Activated naive CD4-positive, alpha-beta T cell treated with anti-CD3 and anti-CD28 coated beads, Interleukin-2, amount 10 ng/mL, durations not matched to agents 7 days and 5 days (primary cell): ENCODE results near the gene SHISA8.

ENCODE experiments used
- CTCF ChIA-PET: fragments of 350-600 bp; sonication (Branson Sonifier 250); formaldehyde crosslinking; loops from one replicate; lab custom pipeline; 2021; ENCODE audit warnings: antibody characterized with exemption; lab: Charles Lee
- DNase-seq: peaks from one replicate; pipeline ENCODE4 v3.0.0-alpha.2; 2020
- H3K27ac Mint-ChIP-seq: one replicate; pipeline ENCODE4 v1.8.0; 2021; ENCODE audit warnings: mild to moderate bottlenecking, moderate library complexity, mixed read lengths
- H3K27me3 Mint-ChIP-seq: one replicate; pipeline ENCODE4 v1.8.0; 2021; ENCODE audit warnings: mild to moderate bottlenecking, mixed read lengths
- H3K36me3 Mint-ChIP-seq: one replicate; pipeline ENCODE4 v1.8.0; 2021; ENCODE audit warnings: mixed read lengths
- H3K4me1 Mint-ChIP-seq: one replicate; pipeline ENCODE4 v1.8.0; 2021; ENCODE audit warnings: mixed read lengths
- H3K4me3 Mint-ChIP-seq: one replicate; pipeline ENCODE4 v1.8.0; 2021; ENCODE audit warnings: mild to moderate bottlenecking, moderate library complexity, mixed read lengths
- H3K9me3 Mint-ChIP-seq: one replicate; pipeline ENCODE4 v1.8.0; 2021; ENCODE audit warnings: mixed read lengths

Gene SHISA8

DNA sequence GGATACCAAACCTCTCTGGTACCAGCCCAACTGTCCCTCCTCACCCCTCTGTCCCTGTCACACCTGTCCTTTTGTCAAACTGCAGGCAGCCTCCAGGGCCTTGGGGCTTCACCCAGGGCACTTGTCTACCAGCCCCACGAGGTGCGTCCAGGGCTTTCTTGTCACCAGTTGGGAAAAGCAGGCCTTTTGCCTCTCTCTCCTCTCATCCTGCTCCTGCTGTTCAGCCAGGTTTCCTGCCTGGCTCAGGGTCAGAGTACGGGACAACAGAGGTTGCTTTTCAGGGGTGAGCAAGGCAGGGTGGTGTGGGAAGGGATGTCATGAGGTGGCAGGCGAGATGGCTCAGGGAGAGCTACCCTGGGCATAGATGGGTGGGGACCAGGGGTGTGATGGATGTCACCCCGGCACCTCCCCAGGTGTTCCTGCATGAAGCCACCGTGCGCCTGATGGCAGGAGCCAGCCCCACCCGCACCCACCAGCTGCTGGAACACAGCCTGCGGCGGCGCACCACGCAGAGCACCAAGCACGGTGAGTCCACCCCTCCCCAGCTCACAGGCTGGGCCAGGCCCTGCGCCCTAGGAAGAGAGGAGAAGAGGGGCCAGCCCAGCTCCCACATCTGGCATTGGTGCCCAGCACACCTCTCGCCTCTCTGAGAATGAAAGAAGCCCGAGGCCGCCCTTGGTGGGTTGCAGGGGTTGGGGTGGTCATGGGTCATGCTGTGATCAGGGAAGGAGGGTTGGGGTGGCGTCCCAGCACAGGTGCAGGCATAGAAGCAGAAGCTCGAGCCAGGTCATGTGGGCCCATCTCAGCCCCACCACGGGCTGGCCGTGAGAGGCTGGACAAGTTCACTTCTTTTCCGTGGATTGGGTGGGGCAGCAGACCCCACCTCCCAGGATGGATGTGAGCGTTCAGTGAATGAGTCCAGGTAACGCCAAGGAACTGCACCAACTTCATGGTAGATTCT, 10.1 kb downstream of the SHISA8 start:
- CTCF ChIA-PET, result interaction anchor here (1.3 kb wide), 1 partner anchor 52 kb away, joined by 4 read pairs; no protein-coding TSS in a partner anchor
- H3K27ac Mint-ChIP-seq, result no peak overlapping the region

DNA sequence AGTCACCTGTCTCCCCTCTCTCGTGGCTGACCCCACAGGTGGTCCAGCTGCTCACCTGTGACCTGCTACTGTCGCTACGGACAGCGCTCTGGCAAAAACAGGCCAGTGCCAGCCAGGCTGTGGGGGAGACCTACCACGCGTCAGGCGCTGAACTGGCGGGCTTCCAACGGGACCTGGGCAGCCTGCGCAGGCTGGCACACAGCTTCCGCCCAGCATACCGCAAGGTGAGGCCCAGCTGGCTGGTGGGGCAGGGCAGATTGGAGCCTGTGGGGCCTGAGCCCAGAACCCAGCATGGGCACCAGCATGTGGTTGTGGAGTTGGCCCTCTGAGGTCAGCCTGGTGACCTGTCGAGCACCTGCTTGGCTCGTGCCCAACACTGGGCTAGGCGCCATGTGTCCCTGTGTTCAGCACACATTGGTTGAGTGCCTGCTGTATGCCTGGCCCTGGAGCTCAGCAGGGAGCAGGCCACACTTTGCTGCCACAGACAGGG, 11.9 kb downstream of the SHISA8 start:
- Mint-ChIP-seq H3K27ac (no peak overlapping the region), H3K36me3 (peaks cover 40% of the 10 kb centered on the region), H3K4me3 (no peak overlapping the region), H3K4me1 (peaks cover 7% of the 10 kb centered on the region), H3K9me3 (no peaks in the 10 kb centered on the region), H3K27me3 (no peaks in the 10 kb centered on the region)
- CTCF ChIA-PET, result interaction anchor here (1.6 kb wide), 1 partner anchor 38 kb away, joined by 3 read pairs; no protein-coding TSS in a partner anchor
- DNase-seq, result no peak

More for the DNA sequence above, 10.1 kb downstream of the SHISA8 start:
- peaks cover 22% of the 10 kb centered on the region for H3K4me1 Mint-ChIP-seq
- DNase-seq, result no peak
- H3K27me3 Mint-ChIP-seq, result peaks cover 17% of the 10 kb centered on the region
- no peaks in the 10 kb centered on the region for H3K9me3 Mint-ChIP-seq
- no peak overlapping the region for H3K4me3 Mint-ChIP-seq
- peaks cover 33% of the 10 kb centered on the region for H3K36me3 Mint-ChIP-seq

DNA sequence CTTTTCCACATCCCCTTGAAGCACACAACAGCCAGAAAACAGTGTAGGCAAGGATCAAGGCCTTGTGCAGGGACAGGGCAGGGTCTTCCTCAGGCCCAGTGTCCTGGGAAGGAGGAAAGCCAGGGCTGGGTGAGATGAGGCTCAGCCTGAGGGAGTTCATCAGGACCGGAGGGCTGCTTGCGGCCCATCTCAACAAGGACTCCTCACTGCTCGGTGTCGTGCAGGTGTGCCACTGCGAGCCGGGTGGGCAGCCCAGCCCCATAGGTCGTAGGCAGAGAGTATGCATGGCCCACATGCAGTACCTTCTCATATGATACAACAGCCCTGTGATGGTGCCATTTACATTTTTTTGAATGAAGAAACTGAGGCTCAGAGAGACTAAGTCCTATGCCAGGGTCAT, 12.9 kb downstream of the SHISA8 start:
- CTCF ChIA-PET, result interaction anchor here (1.0 to 1.6 kb wide), 2 partner anchors 20 to 39 kb away, joined by 3 read pairs; no protein-coding TSS in a partner anchor
- H3K4me1 Mint-ChIP-seq, result peaks cover under 1% of the 10 kb centered on the region
- no peak for DNase-seq
- H3K9me3 Mint-ChIP-seq, result no peaks in the 10 kb centered on the region
- peaks cover 48% of the 10 kb centered on the region for H3K36me3 Mint-ChIP-seq
- no peaks in the 10 kb centered on the region for H3K27me3 Mint-ChIP-seq
- peak overlapping the region; percentile 61 for H3K27ac Mint-ChIP-seq
- no peak overlapping the region for H3K4me3 Mint-ChIP-seq

DNA sequence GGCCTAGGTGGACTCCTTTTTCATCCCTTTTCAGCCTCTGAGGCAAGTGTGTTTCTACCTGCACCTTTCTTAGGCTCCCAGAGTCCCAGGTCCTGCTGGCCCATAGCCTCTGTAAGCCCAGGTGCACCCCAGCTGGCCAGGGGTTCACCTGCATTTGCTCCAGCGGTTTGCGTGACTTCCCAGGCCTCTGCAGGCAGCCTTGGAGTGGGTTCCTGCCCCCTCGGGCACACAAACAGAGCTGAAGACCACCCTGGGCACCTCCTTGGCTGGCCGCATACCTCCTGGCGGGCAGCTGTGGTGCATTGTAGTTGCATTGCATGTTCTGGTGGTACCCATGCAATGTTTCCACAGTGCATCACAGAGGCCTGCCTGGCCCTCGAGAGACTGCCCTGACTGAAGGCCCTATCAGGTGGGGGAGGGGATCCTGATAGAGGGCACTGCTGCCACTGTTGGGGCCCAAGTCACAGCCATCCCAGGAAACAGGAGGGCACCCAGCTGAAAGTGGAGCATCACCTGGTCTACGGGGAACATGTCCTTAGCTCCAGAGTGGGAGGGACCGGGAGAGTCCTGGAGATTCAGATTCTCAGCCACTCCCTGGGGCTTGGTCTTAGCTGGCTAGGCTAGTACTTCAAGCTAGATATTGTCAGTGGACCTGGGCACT, 14.1 kb downstream of the SHISA8 start:
- no peak overlapping the region for H3K27ac Mint-ChIP-seq
- H3K4me1 Mint-ChIP-seq, result no peaks in the 10 kb centered on the region
- no peaks in the 10 kb centered on the region for H3K27me3 Mint-ChIP-seq
- H3K9me3 Mint-ChIP-seq, result no peaks in the 10 kb centered on the region
- CTCF ChIA-PET, result interaction anchor here (1.0 kb wide), 1 partner anchor 19 kb away, joined by 3 read pairs; no protein-coding TSS in a partner anchor
- peaks cover 58% of the 10 kb centered on the region for H3K36me3 Mint-ChIP-seq
- no peak for DNase-seq
- H3K4me3 Mint-ChIP-seq, result no peak overlapping the region

DNA sequence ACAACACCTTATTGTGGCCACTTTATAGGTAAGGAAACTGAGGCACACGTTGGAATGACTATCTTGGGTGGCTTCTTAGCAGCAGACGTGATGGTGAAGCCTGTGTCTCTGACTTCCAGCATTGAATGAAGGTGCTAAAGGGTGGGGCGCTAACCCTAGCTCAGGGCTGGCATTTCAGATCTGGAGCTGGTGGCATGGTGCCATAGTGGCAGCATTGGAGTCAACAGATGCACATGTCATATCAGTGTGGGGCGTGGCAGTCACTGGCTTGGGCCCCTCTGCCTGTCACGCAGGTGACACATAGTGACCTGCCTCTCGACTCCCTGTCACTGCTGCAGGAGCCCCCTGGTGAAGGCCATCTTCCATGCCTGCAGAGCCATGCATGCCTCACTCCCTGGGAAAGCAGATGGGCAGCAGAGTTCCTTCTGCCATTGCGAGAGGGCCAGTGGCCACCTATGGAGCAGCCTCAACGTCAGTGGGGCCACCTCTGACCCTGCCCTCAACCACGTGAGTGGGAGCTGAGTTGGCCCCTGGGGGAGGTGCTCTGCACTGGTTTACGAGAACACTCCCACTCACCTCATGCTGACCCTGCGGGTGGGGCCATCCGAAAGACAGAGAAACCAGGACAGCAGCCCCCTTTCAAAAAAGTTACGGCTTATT, 14.8 kb downstream of the SHISA8 start:
- no peak overlapping the region for H3K4me3 Mint-ChIP-seq
- H3K36me3 Mint-ChIP-seq, result peaks cover 54% of the 10 kb centered on the region
- no peak overlapping the region for H3K27ac Mint-ChIP-seq
- no peaks in the 10 kb centered on the region for H3K9me3 Mint-ChIP-seq
- H3K27me3 Mint-ChIP-seq, result no peaks in the 10 kb centered on the region
- CTCF ChIA-PET, result no interaction called here
- no peaks in the 10 kb centered on the region for H3K4me1 Mint-ChIP-seq
- DNase-seq, result no peak

DNA sequence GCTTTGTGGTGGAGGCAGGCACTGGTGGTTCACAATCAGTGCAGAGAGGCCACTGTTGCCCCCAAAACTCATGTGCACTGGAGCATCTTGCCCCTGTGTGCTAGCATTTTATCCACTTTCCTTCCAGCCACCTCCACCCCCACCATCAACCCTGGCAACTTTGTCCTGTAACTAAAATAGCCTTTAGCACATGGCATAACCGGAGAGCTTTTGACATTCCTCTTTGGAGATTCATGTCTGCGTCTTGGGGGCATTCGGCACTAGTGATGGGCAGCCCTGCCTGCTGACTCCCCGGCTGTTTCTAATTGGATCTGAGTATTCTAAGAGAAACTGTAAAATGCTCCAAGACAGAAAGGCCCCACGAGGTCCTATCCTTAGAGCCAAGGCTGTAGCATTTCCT, 15.8 kb downstream of the SHISA8 start:
- CTCF ChIA-PET, result no interaction called here
- Mint-ChIP-seq H3K4me1 (no peaks in the 10 kb centered on the region), H3K36me3 (peaks cover 56% of the 10 kb centered on the region), H3K4me3 (no peak overlapping the region), H3K27ac (no peak overlapping the region), H3K9me3 (no peaks in the 10 kb centered on the region), H3K27me3 (no peaks in the 10 kb centered on the region)
- no peak for DNase-seq

DNA sequence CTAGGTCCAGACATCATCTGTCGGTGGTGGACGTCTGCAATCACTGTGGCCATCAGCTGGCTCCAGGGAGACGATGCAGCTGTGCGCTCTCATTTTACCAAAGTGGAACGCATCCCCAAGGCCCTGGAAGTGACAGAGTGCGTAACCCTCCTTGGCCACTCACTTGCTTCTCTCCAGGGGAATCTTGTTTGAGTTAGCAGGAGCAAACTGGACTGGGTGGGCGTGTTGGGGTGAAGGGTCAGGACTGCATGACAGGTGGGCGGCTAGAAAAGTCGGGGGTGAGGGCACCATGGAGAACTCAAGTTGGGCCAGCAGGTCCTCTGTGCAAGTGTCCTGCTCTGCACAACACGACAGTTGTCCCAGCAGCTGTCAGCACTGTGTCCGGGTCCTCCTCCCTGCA, 16.2 kb downstream of the SHISA8 start:
- no peak overlapping the region for H3K4me3 Mint-ChIP-seq
- CTCF ChIA-PET, result no interaction called here
- H3K27ac Mint-ChIP-seq, result no peak overlapping the region
- H3K4me1 Mint-ChIP-seq, result no peaks in the 10 kb centered on the region
- no peaks in the 10 kb centered on the region for H3K9me3 Mint-ChIP-seq
- no peaks in the 10 kb centered on the region for H3K27me3 Mint-ChIP-seq
- no peak for DNase-seq
- peaks cover 57% of the 10 kb centered on the region for H3K36me3 Mint-ChIP-seq

DNA sequence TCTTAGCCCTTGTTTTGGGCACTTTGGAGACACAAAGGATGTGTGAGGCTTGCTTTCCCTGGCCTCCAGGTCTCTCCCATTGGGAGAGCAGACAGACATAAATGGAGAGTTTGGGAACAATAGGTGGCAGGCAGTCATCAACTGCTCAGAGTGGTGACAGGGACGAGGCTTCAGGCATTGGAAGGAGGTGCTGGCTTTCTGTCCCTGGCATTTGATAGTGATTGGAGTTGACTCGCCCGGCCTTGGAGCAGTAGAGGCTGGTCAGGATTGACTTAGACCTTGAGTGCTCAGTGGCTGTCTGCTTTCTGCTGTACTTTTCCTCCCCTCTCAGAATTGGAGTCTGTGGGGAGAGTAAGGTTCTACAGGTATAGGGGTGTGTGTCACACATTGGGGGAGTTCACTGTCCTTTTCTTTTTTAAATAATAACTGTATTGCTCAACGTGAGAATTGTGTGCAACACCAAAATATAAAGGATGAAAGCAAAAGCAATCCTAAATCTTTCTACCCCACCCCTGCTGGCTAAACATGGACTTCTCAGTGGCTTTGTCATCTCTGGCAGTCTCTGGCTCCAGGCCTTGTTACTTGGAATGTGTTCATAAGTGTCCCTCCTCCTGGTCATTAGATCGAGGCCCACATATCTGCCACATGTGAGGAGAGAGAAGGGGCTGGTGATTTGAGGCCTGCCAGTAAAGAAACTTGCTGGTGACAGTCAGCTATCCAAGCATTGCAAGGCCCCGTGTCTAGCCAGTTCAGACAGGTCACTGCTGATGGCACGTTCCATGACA, 21.1 kb downstream of the SHISA8 start:
- CTCF ChIA-PET, result no interaction called here
- no peaks in the 10 kb centered on the region for H3K4me1 Mint-ChIP-seq
- peaks cover 63% of the 10 kb centered on the region for H3K36me3 Mint-ChIP-seq
- no peak overlapping the region for H3K27ac Mint-ChIP-seq
- no peak overlapping the region for H3K4me3 Mint-ChIP-seq
- no peak for DNase-seq
- H3K9me3 Mint-ChIP-seq, result no peaks in the 10 kb centered on the region
- H3K27me3 Mint-ChIP-seq, result no peaks in the 10 kb centered on the region

DNA sequence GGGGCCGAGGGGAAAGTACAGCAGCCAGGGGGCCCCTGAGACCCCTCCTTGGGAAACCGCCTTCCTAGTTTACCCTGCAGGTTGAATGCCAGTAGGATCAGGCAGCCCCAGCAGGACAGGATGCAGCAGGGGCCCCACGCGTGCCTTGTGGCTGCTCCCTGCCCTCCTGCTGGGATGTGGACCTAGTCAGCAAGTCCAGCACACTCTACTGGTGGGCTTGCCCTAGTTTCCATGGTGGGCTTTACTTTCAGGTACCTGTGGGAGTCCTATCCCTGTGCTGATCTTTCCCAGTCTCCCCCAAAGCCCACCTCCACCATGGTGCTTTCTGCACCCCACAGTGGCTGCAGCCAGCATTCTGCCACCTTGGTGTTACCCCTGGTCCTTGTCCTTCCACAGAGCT, 22.2 kb downstream of the SHISA8 start:
- Mint-ChIP-seq H3K9me3 (no peaks in the 10 kb centered on the region), H3K36me3 (peaks cover 66% of the 10 kb centered on the region), H3K27ac (no peak overlapping the region), H3K4me1 (no peaks in the 10 kb centered on the region), H3K4me3 (no peak overlapping the region), H3K27me3 (no peaks in the 10 kb centered on the region)
- CTCF ChIA-PET, result no interaction called here
- no peak for DNase-seq

DNA sequence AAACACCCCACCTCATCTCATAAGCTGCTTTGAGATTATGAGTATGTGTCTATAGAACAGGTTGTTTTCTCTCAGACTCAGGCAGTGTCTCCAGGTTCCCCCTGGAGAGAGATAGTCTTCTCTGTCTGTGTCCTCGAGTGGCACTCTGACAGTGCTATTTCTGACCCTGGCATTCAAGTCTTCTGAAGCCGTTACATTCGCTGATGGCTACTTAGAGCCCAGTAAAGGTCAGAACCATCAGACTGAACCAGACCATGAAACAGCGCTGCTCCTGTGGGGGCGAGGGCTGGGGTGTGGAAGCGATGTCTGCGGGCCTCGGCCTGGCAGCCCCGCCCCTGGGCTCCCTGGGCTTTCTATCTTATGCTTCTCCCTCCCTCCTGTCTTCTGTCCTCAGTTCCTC, 23.5 kb downstream of the SHISA8 start:
- H3K36me3 Mint-ChIP-seq, result peaks cover 66% of the 10 kb centered on the region
- CTCF ChIA-PET, result no interaction called here
- H3K27ac Mint-ChIP-seq, result no peak overlapping the region

DNA sequence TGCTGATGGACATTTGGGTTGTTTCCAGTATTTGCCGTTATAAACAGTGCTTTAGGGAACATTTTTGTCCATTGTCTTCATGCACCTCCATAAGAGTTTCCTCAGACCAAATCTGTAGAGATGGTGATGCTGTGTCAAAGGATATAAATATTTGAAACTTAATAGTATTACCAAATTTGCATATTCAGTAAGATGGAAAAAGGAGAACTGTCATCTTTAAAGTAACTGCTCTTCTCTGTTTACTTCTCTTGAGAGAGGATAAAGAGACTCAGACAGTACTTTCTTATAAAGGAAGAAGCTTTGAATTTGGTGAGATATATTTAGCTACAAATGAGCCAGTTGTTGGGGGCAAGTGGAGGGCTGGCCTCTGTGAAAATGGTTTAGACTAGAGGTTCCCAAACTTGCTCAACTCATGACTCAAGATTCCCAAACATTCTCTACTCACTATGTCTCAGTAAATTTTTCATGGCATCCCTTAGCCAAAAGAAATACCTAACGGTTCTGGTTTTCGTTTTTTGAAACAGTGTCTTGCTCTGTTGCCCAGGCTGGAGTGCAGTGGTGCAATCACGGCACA, 26.2 kb downstream of the SHISA8 start:
- Mint-ChIP-seq H3K4me1 (no peaks in the 10 kb centered on the region), H3K36me3 (peaks cover 77% of the 10 kb centered on the region), H3K27me3 (no peaks in the 10 kb centered on the region), H3K4me3 (no peak overlapping the region), H3K27ac (no peak overlapping the region), H3K9me3 (no peaks in the 10 kb centered on the region)
- no peak for DNase-seq
- CTCF ChIA-PET, result interaction anchor here (1.0 to 1.4 kb wide), 2 partner anchors 38 to 52 kb away, joined by 3 read pairs; partner anchors contain the start of gene TNFRSF13C

More for the DNA sequence above, 23.5 kb downstream of the SHISA8 start:
- H3K4me1 Mint-ChIP-seq, result no peaks in the 10 kb centered on the region
- H3K27me3 Mint-ChIP-seq, result no peaks in the 10 kb centered on the region
- H3K9me3 Mint-ChIP-seq, result no peaks in the 10 kb centered on the region
- no peak for DNase-seq
- H3K4me3 Mint-ChIP-seq, result no peak overlapping the region

DNA sequence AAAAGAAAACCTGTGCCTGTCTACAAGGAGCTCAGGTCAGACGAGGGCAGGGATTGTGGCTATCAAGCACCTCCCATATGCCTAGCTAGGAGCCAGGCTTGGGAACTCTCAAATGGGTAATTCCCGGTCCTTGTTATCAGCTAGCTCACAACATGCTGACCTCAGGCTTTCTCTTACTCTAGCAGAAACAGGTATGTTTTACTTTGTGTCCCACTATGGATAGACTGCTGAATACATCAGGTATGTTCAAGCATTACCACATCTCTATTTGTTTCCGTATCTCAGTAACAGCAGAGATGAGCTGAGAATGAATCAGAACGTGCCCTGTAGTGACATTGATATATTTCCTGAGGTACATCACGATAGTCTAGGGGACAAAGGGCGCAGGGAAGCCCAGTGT, 29.4 kb downstream of the SHISA8 start:
- CTCF ChIA-PET, result interaction anchor here (1.1 kb wide), 1 partner anchor 22 kb away, joined by 3 read pairs; no protein-coding TSS in a partner anchor
- Mint-ChIP-seq H3K4me1 (no peaks in the 10 kb centered on the region), H3K9me3 (no peaks in the 10 kb centered on the region), H3K27me3 (no peaks in the 10 kb centered on the region), H3K27ac (no peak overlapping the region), H3K36me3 (peaks cover 75% of the 10 kb centered on the region), H3K4me3 (no peak overlapping the region)
- DNase-seq, result no peak

DNA sequence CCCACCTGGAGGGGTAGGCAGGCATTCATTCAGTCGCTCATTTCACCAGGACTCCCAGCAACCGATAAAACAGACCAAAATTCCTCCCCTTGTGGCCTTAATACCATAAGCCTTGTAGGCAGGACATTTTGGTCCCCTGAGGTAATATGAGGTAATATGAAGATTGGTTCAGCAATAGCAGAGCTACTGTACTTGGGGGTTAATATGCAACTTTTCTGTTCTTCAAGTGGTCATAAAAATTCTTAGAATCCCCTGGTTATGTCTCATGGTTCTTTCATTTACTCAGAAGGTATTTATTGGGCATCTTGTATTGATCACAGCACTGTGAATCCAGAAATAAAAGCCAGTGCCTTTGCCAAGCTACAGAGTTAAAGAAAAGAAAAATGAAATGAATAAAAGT, 29.8 kb downstream of the SHISA8 start:
- Mint-ChIP-seq H3K4me3 (no peak overlapping the region), H3K4me1 (no peaks in the 10 kb centered on the region), H3K36me3 (peaks cover 72% of the 10 kb centered on the region), H3K27me3 (no peaks in the 10 kb centered on the region), H3K27ac (no peak overlapping the region), H3K9me3 (no peaks in the 10 kb centered on the region)
- CTCF ChIA-PET, result interaction anchor here (1.1 kb wide), 1 partner anchor 22 kb away, joined by 3 read pairs; no protein-coding TSS in a partner anchor
- DNase-seq, result no peak
